SW480 (cell line): ENCODE results near the gene ZNF264.
"Not testable (repeated sequence)": the region's sequence is repeated elsewhere in the genome, so short reads cannot be mapped to it uniquely, and the experiment has no call there.

Source experiments
- DNase-seq: peaks from one replicate; pipeline ENCODE4 v3.0.0-alpha.2; 2016; ENCODE audit warnings: low spot score

The ZNF264 gene

DNA sequence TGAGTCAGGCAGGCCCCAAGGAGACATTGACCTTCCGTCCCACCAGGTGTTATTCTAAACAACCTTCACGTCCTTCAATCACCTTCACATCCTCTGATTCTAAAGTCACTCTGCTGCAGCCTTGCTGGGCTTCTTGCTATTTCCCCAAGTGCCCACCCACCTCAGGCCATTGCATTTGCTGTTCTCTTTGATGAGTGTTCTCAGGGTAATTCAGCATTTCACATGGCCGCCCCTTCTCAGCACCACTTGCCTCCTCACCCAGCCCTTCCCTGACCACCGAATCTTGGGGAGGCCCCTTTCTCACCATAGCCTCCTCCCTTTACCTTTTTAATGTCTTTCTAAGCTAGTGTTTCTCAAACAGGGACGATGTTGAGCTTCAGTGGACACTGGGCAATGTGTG lies 53.8 kb downstream of the ZNF264 start:
- no peak for DNase-seq

DNA sequence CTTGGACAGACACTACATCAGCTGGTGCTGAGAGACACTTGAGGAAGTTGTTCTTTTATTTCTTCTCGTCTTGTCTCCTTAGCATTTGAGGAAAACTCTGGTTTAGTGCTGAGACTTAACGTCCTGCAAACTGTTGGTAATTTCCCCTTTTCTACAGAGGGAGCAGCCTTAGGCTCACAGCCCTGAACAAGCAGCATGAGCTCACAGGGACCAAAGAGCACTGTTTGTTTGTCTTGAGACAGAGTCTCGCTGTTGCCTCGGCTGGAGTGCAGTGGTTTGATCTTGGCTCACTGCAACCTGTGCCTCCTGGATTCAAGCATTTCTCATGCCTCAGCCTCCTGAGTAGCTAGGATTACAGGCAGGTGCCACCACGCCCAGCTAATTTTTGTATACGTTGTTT lies 54.7 kb downstream of the ZNF264 start:
- no peak for DNase-seq

DNA sequence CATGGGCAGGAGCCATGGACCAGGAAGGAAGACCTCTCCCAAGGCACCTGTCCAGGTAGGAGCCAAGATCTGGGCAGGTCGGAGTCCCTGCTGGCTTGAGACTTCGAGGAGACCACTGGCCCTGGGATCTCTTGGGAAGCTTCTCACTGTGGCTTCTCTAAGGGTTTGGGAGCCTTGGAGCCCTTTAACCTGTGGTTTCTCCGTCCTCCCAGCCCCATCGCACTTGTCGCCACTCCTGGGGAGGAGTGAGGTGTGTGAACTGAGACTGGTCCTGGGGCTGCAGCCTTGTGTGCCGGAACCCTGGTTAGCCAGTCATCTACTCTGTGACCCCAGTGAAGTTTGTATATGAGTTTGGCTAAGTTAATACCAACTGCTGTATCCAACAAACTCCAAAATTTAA lies 57.3 kb downstream of the ZNF264 start:
- DNase-seq, result no peak

DNA sequence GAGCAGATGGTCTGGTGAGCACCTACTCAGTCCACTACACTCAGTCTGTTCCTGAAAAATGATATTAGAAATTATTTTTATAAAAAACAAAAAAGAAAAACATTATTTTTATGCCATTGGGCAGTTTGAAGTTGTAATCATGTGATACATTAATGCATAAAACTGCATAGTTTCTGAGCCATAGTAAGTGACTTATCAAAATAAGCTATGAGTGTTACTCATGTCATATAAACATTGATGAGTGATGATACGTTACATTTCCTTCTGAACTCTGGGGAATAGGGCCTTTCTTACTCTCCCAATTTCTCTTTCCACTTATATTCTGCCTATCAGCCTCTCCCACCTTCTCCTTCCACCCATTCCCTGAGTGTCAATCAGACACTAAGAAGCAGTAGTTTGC lies 58.0 kb downstream of the ZNF264 start:
- DNase-seq, result no peak

DNA sequence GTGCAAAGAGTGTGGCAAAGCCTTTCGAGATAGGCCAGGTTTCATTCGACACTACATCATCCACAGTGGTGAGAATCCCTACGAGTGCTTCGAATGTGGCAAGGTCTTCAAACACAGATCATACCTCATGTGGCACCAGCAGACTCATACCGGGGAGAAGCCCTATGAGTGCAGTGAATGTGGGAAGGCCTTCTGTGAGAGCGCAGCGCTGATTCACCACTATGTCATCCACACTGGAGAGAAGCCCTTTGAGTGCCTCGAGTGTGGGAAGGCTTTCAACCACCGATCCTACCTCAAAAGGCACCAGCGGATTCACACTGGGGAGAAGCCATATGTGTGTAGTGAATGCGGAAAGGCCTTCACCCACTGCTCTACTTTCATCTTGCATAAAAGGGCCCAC lies 62.5 kb downstream of the ZNF264 start:
- not testable (repeated sequence) for DNase-seq

DNA sequence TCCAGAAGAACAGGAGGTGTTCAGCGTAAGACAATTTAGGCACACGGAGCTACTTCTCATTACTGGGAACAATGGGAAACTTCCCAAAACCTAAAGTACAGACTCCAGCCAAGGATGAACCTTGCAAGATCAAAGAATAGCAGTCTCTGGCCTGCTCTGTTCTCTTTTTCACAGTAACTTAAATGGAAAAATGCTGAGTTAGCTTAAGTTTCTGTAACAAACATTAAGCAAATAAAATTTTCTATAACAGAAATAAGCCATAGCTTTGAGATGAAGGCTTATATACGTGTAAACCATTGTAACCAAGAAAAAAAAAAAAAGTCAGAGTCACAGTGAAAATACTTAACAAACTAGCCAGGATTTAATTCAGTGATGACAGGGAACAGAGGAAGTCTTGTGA lies 70.7 kb downstream of the ZNF264 start:
- DNase-seq, result no peak

DNA sequence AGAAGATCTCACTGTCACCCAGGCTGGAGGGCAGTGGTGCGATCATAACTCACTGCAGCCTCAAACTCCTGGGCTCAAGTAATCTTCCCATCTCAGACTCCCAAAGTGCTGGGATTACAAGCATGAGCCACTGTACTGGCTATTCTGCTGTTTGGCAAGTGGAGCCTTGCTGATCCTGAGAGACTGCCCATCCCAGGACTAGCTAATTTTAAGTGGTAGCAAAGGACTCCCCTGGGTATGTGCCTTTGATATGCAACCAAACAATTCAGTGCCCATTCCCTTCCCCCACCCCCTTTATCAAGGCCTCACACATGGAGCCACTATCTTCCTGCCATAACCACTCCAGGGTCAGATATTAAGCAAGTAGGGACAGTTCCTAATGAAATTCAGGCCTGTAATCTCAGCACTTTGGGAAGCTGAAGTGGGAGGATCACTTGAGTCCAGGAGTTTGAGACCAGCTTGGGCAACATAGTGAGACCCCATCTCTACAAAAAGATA lies 72.0 kb downstream of the ZNF264 start:
- DNase-seq, result no peak

DNA sequence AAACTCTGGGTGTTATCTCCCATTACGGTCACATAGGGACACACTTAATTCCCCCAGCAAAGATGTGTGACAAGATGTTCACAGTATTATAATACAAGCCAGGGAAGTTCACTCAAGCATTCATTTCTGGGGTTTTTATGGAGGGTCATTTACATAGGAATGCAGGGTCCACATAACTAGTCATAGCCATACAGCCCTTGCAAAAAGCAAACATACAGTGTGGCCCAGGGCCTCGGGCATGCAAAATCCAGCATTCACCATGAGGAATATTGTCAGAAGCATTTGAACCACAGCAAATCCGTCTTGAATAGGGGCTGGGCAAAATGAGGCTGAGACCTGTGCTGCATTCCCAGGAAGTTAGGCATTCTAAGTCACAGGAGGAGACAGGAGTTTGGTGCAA lies 76.0 kb downstream of the ZNF264 start:
- no peak for DNase-seq

DNA sequence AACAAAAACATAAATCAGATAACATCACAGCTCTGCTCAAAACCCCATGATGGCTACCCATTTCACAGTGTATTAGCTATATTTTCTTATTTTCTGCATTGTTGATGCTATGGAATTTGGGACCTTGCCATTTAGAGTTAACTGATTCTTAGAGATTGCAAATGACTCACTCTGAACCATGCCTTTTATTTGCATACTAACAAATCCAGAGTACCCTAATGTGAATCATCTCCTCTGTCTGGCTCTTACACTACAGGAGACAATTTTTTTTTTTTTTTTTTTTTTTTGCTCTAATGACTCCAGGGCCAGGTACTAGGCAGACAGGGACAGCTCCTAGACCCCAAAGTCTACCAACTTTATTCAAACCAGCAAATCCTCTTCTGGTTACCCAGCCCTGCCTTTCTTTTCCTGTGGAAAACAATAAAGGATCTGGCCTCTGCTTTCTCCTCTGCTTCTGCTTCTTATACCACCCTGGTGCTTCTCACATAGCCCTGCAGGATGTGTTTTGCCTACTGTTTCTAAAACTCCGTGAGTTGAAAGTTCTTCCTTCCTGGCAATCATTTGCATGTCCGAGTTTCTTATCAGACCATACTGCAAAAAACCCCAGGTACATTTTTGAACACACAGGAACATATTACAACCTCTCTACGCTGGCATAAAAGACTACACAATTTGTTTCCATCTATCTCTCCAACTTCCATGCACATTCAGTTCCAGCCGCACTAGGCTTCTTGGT lies 78.4 kb downstream of the ZNF264 start:
- DNase-seq, result peak; percentile 20

DNA sequence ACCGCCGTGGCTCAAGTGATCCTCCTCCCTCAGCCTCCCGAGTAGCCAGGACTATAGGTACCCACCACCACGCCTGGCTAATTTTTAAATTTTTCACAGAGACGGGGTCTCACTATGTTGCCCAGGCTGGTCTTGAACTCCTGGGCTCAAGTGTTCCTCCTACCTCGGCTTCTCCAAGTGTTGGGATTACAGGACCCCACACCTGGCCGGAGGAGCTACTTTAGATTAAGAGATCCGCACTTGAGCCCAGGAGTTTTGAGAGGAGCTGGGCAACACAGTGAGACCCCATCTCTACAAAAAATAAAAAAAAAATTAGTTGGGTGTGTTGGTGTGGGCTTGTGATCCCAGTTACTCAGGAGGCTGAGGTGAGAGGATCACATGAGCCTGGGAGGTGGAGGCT lies 80.0 kb downstream of the ZNF264 start:
- no peak for DNase-seq
